Thyroid gland (tissue), 4 donors: ENCODE results near the gene MYL10. TPM values are rescaled to one million over a fixed set of nuclear protein-coding genes. Genes with fewer than 3 reads are reported as not detected.
A peak's percentile ranks its signal among the peaks of the same experiment; 100 is the strongest.

Experiments used
- DNase-seq, 2 donors: peaks; one replicate each; pipeline ENCODE4 v3.0.0-alpha.2; 2019
- H3K27ac ChIP-seq, 3 donors: fragments of 200-600 bp; sonication (generic); 1 replicate in 2 of 3; 2 replicates in 1 of 3; pipeline ENCODE4 v1.5.1; 2016 to 2019; ENCODE audit warnings: mild to moderate bottlenecking in 1 of 3, moderate library complexity in 1 of 3
- H3K27me3 ChIP-seq: fragments of 200-600 bp; sonication (generic); one replicate; pipeline ENCODE4 v1.5.1; 2019
- H3K36me3 ChIP-seq, 2 donors: fragments of 200-600 bp; sonication (generic); one replicate each; pipeline ENCODE4 v1.5.1; 2016 to 2019
- H3K4me1 ChIP-seq, 2 donors: fragments of 200-600 bp; sonication (generic); one replicate each; pipeline ENCODE4 v1.5.1; 2017 to 2019
- H3K4me3 ChIP-seq, 3 donors: fragments of 200-600 bp; sonication (generic); replicated peaks in 1 of 3; 1 replicate in 2 of 3; 2 replicates in 1 of 3; pipeline ENCODE4 v1.5.1; 2016; ENCODE audit warnings: mild to moderate bottlenecking in 1 of 3
- H3K9me3 ChIP-seq: fragments of 200-600 bp; sonication (generic); one replicate; pipeline ENCODE4 v1.5.1; 2017
- POLR2A ChIP-seq, 2 donors: fragments of 450-650 bp; IDR thresholded peaks; one replicate each; pipeline ENCODE4 v1.6.1; 2017; ENCODE audit warnings: antibody characterized with exemption in 2 of 2, mild to moderate bottlenecking in 2 of 2, moderate library complexity in 1 of 2
- WGBS, 2 donors: methylation state at CpG; one replicate each; pipeline ENCODE4 v1.1.5; 2017; 5-methylcytosine and 5-hydroxymethylcytosine counted together
- intact Hi-C: fragments of 100-400 bp; cut with DNase I; formaldehyde crosslinking; loops from one replicate; pipeline ENCODE4 v1.15.1; 2023
- total RNA-seq, 4 donors: library from RNA; depleted of rRNA; stranded (reverse); fragments of >200 nt; gene quantifications; one replicate each; pipeline ENCODE4 v1.2.3, GENCODE V29; 2016
- TF ChIP-seq, protein P1 (sequence below), 6 experiments: fragments of 200-600 bp in 3 of 6; fragments of 450-650 bp in 3 of 6; sonication (generic) in 3 of 6; IDR thresholded peaks; one replicate each; pipeline ENCODE4 v1.5.1; 2016 to 2019; ENCODE audit warnings: antibody characterized with exemption in 6 of 6, mild to moderate bottlenecking in 2 of 6, inconsistent platforms in 1 of 6, moderate library complexity in 1 of 6

MYL10 gene
- total RNA-seq, 4 donors from 2014 or later = not detected

DNA sequence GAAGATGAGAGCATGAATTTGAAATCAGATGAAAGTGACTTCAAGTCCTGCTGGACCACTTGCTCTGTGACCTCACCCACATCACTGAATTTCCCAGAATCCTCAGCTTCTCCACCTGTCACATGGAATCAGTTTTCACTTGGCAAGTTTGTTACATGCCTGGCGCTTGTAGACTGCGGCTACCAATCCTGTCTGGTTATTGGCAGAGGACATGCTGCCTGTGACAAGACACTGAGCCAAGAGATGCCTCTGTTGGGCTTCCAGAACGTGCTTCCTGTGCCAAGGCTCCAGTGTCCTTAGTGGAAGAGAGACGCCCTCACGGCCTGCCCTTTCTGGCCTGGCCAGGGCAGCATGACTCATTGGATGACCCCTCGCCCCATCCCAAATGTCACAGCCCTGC is 4.4 kb upstream of the MYL10 start:
- intact Hi-C loops = no loop called here
- Histone ChIP-seq H3K36me3 (no peaks in the 10 kb centered on the region), H3K4me1 (peaks cover 0 to 4% of the 10 kb centered on the region in 2 donors), H3K4me3 (no peak overlapping the region), H3K9me3 (no peaks in the 10 kb centered on the region), H3K27ac (no peak overlapping the region), H3K27me3 (no peaks in the 10 kb centered on the region)
- TF ChIP-seq POLR2A (IDR thresholded peaks at IDR 0.05) = no peak
- TF ChIP-seq, protein P1, sequence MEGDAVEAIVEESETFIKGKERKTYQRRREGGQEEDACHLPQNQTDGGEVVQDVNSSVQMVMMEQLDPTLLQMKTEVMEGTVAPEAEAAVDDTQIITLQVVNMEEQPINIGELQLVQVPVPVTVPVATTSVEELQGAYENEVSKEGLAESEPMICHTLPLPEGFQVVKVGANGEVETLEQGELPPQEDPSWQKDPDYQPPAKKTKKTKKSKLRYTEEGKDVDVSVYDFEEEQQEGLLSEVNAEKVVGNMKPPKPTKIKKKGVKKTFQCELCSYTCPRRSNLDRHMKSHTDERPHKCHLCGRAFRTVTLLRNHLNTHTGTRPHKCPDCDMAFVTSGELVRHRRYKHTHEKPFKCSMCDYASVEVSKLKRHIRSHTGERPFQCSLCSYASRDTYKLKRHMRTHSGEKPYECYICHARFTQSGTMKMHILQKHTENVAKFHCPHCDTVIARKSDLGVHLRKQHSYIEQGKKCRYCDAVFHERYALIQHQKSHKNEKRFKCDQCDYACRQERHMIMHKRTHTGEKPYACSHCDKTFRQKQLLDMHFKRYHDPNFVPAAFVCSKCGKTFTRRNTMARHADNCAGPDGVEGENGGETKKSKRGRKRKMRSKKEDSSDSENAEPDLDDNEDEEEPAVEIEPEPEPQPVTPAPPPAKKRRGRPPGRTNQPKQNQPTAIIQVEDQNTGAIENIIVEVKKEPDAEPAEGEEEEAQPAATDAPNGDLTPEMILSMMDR (IDR thresholded peaks at IDR 0.05) = no peak
- no peak for DNase-seq
- 84 to 100% methylated on average over 2 to 5 of the region's 6 CpGs for WGBS, 2 donors

DNA sequence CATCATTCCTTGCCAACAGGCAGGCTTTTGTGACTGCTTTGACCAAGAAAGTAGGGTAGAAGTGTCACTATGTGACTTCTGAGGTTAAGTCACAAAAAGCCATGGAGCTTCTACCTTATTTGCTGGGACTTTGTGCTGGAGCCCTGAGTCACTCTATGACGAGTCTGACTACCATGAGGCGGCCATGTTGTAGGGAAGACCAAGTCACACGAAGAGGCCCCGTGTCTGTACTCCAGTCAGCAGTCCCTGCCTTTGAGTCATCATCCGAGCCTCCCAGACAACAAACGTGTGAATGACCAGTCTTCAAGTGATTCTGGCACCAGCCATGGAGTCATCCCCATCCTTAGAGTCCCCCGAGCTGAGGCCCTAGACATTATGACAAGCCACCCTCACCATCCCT is 3.5 kb upstream of the MYL10 start:
- intact Hi-C loops = no loop called here
- WGBS, 2 donors = 94 to 99% methylated on average over 7 of the region's 7 CpGs
- Histone ChIP-seq H3K4me3 (no peak overlapping the region), H3K36me3 (no peaks in the 10 kb centered on the region), H3K4me1 (peaks cover 0 to 4% of the 10 kb centered on the region in 2 donors), H3K9me3 (no peaks in the 10 kb centered on the region), H3K27me3 (no peaks in the 10 kb centered on the region), H3K27ac (no peak overlapping the region)
- no peak for DNase-seq
- TF ChIP-seq POLR2A (IDR thresholded peaks at IDR 0.05) = no peak
- TF ChIP-seq, protein P1 (IDR thresholded peaks at IDR 0.05) = no peak

DNA sequence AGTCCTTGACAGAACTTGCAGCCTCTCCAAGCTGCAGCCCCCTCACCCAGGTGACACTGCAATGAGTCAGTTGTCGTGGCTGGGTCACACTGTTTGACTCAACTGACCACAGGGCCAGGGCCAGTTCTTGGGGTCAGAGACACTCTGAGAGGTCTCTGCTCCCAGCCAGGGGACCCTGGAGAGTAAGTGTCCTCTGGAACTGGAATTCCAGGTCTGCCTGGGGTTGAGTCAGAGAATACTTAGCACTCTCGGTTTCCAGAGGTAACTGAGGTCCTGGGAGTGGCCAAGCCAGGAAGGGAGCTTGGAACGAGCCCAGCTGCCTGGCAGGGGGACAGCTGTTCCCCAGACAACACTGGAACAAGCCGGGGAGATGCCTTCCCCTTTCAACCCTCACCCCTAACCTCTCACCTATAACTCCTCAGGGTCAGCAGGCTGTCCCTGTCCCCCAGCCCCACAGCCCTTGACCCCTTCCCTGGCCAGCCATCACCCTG is 2.2 kb upstream of the MYL10 start:
- intact Hi-C loops = no loop called here
- DNase-seq = peak; percentile 6 to 8
- WGBS, 2 donors = 5 to 20% methylated on average over 1 to 3 of the region's 4 CpGs
- Histone ChIP-seq H3K36me3 (no peaks in the 10 kb centered on the region), H3K27ac (no peak overlapping the region), H3K4me3 (no peak overlapping the region), H3K9me3 (no peaks in the 10 kb centered on the region), H3K4me1 (peaks cover 0 to 4% of the 10 kb centered on the region in 2 donors), H3K27me3 (no peaks in the 10 kb centered on the region)
- TF ChIP-seq POLR2A (IDR thresholded peaks at IDR 0.05) = no peak
- TF ChIP-seq, protein P1 (IDR thresholded peaks at IDR 0.05) = no peak

DNA sequence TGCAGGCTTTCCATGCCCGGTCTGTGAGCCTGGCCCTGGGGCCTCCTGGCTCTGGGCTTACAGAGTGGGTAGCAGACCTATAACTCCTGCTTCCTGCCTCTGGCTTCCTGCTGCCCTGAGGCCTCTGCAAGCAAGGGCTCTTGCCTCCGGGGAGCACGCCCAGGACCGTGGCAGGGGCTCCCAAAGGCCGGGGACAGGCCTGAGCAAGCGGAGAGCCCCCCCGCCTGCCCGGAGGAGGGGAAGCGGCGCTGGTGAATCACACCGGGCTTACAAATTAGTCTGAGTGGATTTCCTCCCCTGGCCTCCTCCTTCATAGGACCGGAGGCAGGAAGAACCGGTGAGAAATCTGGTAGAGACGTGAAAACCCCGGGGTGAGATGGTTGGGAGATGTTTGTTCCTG is 1.5 kb upstream of the MYL10 start:
- Histone ChIP-seq H3K27me3 (no peaks in the 10 kb centered on the region), H3K27ac (no peak overlapping the region), H3K4me1 (peaks cover 0 to 4% of the 10 kb centered on the region in 2 donors), H3K4me3 (no peak overlapping the region), H3K36me3 (no peaks in the 10 kb centered on the region), H3K9me3 (no peaks in the 10 kb centered on the region)
- DNase-seq = no peak
- TF ChIP-seq, protein P1 (IDR thresholded peaks at IDR 0.05) = no peak
- no peak for TF ChIP-seq POLR2A (IDR thresholded peaks at IDR 0.05)
- intact Hi-C loops = no loop called here
- 69 to 85% methylated on average over 11 to 15 of the region's 15 CpGs for WGBS, 2 donors

DNA sequence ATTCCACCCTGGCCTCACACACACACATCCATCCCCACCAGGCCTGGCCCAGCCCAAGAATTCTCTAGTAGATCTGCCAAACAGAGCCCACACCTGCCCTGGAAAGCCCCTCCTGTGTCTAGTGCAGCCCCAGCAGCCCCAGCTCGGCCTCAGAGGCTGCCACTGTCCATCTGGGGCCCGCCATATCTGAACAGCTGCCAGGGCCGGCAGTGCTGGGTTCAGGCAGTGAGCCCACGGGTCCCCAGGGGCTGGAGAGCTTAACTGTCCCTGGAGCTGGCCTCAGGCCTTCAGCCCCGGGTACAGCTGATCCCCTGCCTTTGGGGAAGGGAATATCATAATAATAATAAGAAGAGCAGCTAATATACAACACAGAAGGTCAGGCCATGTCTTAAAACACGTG is 574 bp downstream of the MYL10 start:
- H3K4me1 ChIP-seq = peaks cover 0 to 4% of the 10 kb centered on the region in 2 donors
- WGBS, 2 donors = 92 to 93% methylated on average over 1 to 4 of the region's 6 CpGs
- intact Hi-C loops = no loop called here

More for the DNA sequence above, 574 bp downstream of the MYL10 start:
- DNase-seq = no peak
- Histone ChIP-seq H3K4me3 (no peak overlapping the region), H3K27me3 (no peaks in the 10 kb centered on the region), H3K9me3 (no peaks in the 10 kb centered on the region), H3K36me3 (no peaks in the 10 kb centered on the region), H3K27ac (no peak overlapping the region)
- TF ChIP-seq POLR2A (IDR thresholded peaks at IDR 0.05) = no peak
- TF ChIP-seq, protein P1 (IDR thresholded peaks at IDR 0.05) = no peak
